ENCODE measurements around the gene NUDT19.
"Not testable (repeated sequence)": the region's sequence is repeated elsewhere in the genome, so short reads cannot be mapped to it uniquely, and the experiment has no call there.

The NUDT19 gene

GRCh38 chr19:32691291-32691951, at the start of gene NUDT19:
Gene NUDT19, plus strand, starts transcription at chr19:32691821. Its CDS starts 140 bp downstream, at chr19:32691961.
- FAIRE-seq, result no peak

- no peak for FAIRE-seq
Measured at GRCh38 chr19:32642771-32643170, 48.9 kb upstream of the NUDT19 start.

- no peak for FAIRE-seq
Measured at GRCh38 chr19:32646556-32646955, 45.1 kb upstream of the NUDT19 start.

GRCh38 chr19:32647361-32647760, 44.3 kb upstream of the NUDT19 start:
- FAIRE-seq, result no peak

- no peak for FAIRE-seq
Measured at GRCh38 chr19:32649751-32650150, 41.9 kb upstream of the NUDT19 start.

GRCh38 chr19:32650671-32651070, 41.0 kb upstream of the NUDT19 start:
- no peak for FAIRE-seq

- FAIRE-seq, result no peak
Measured at GRCh38 chr19:32651729-32652140, 39.9 kb upstream of the NUDT19 start.

GRCh38 chr19:32652331-32652730, 39.3 kb upstream of the NUDT19 start:
- not testable (repeated sequence) for FAIRE-seq

- no peak for FAIRE-seq
Measured at GRCh38 chr19:32652894-32653598, 38.6 kb upstream of the NUDT19 start.

GRCh38 chr19:32653599-32653915, 38.1 kb upstream of the NUDT19 start:
- FAIRE-seq, result no peak

- FAIRE-seq, result not testable (repeated sequence)
Measured at GRCh38 chr19:32656379-32656778, 35.2 kb upstream of the NUDT19 start.

GRCh38 chr19:32658075-32658474, 33.5 kb upstream of the NUDT19 start:
- no peak for FAIRE-seq

GRCh38 chr19:32658527-32658926, 33.1 kb upstream of the NUDT19 start:
- no peak for FAIRE-seq

GRCh38 chr19:32661318-32661717, 30.3 kb upstream of the NUDT19 start:
- FAIRE-seq, result no peak

GRCh38 chr19:32662186-32662585, 29.4 kb upstream of the NUDT19 start:
- FAIRE-seq, result no peak

GRCh38 chr19:32666084-32666483, 25.5 kb upstream of the NUDT19 start:
- FAIRE-seq, result no peak

- FAIRE-seq, result no peak
Measured at GRCh38 chr19:32669310-32669709, 22.3 kb upstream of the NUDT19 start.

- no peak for FAIRE-seq
Measured at GRCh38 chr19:32671883-32672593, 19.6 kb upstream of the NUDT19 start.

- FAIRE-seq, result no peak
Measured at GRCh38 chr19:32672841-32673240, 18.8 kb upstream of the NUDT19 start.

GRCh38 chr19:32673573-32673972, 18.0 kb upstream of the NUDT19 start:
- no peak for FAIRE-seq

GRCh38 chr19:32674153-32674930, 17.3 kb upstream of the NUDT19 start:
- FAIRE-seq, result no peak

- FAIRE-seq, result no peak
Measured at GRCh38 chr19:32674931-32675719, 16.5 kb upstream of the NUDT19 start, which contains the start of gene ANKRD27. Gene ANKRD27, minus strand, starts transcription at chr19:32675180. Its CDS starts 16,165 bp downstream, at chr19:32659015.

Data from islet of Langerhans (tissue), 1 donor.